Measurements from ENCODE around the gene ITGA1. TPM values are rescaled to one million over a fixed set of nuclear protein-coding genes. Genes with fewer than 3 reads are reported as not detected.

The ITGA1 gene
- polyA plus RNA-seq, 3 donors, result 0.33 to 0.89 (median 0.79) TPM

GRCh38 chr5:52894451-52894850 is 106.7 kb downstream of the ITGA1 start:
- no peak overlapping the region for H2AFZ ChIP-seq (ENCODE audit: insufficient read depth, low read depth, low read length, poor library complexity, severe bottlenecking)
- H3K27ac Mint-ChIP-seq, result no peak overlapping the region
- no peaks in the 10 kb centered on the region for H3K27me3 ChIP-seq (ENCODE audit: control insufficient read depth in 2 of 2, insufficient read depth in 2 of 2, low read length in 2 of 2)
- no peak overlapping the region for H3K4me3 Mint-ChIP-seq
- H3K9me3 ChIP-seq (replicated peaks in 1 of 2; ENCODE audit: control insufficient read depth in 1 of 2, insufficient read depth in 1 of 2, low read length in 2 of 2), result no peaks in the 10 kb centered on the region
- no peak overlapping the region for H3K4me3 ChIP-seq (replicated peaks in 1 of 3; ENCODE audit: low read depth in 2 of 3, low read length in 3 of 3)
- no peaks in the 10 kb centered on the region for H3K9me3 Mint-ChIP-seq
- no peaks in the 10 kb centered on the region for H3K36me3 ChIP-seq (replicated peaks in 1 of 2; ENCODE audit: control insufficient read depth in 1 of 2, insufficient read depth in 2 of 2, low read length in 2 of 2)
- WGBS (ENCODE audit: insufficient coverage), result no CpG with 5 or more reads among the region's 2 CpGs
- DNase-seq, result no peak
- no peak overlapping the region for H3K9ac ChIP-seq (ENCODE audit: insufficient read depth, low read length, poor library complexity, severe bottlenecking)
- no peak overlapping the region for H3K4me2 ChIP-seq (replicated peaks; ENCODE audit: extremely low read depth, low read length, poor library complexity, severe bottlenecking)
- intact Hi-C loops (cut with micrococcal nuclease), result no loop called here
- H3K27ac ChIP-seq (ENCODE audit: low read depth in 1 of 2, low read length in 2 of 2), result no peak overlapping the region
- no peaks in the 10 kb centered on the region for H4K20me1 ChIP-seq (ENCODE audit: insufficient read depth, low read length)
- H3K36me3 Mint-ChIP-seq, result no peaks in the 10 kb centered on the region
- no peaks in the 10 kb centered on the region for H3K79me2 ChIP-seq (ENCODE audit: insufficient read depth, low read length)
- TF ChIP-seq CTCF (IDR thresholded peaks at IDR 0.05), result no peak
- no peaks in the 10 kb centered on the region for H3K4me1 Mint-ChIP-seq
- no peaks in the 10 kb centered on the region for H3K27me3 Mint-ChIP-seq (ENCODE audit: low read depth in 3 of 3)
- H3K4me1 ChIP-seq (ENCODE audit: control insufficient read depth in 1 of 2, insufficient read depth in 2 of 2, low read length in 2 of 2), result no peaks in the 10 kb centered on the region

GRCh38 chr5:52895075-52895474 is 107.4 kb downstream of the ITGA1 start:
- Mint-ChIP-seq H3K27ac (no peak overlapping the region), H3K4me1 (no peaks in the 10 kb centered on the region), H3K9me3 (no peaks in the 10 kb centered on the region), H3K36me3 (no peaks in the 10 kb centered on the region), H3K27me3 (ENCODE audit: low read depth in 3 of 3) (no peaks in the 10 kb centered on the region), H3K4me3 (no peak overlapping the region)
- Histone ChIP-seq H4K20me1 (ENCODE audit: insufficient read depth, low read length) (no peaks in the 10 kb centered on the region), H2AFZ (ENCODE audit: insufficient read depth, low read depth, low read length, poor library complexity, severe bottlenecking) (no peak overlapping the region), H3K4me1 (ENCODE audit: control insufficient read depth in 1 of 2, insufficient read depth in 2 of 2, low read length in 2 of 2) (no peaks in the 10 kb centered on the region), H3K9ac (ENCODE audit: insufficient read depth, low read length, poor library complexity, severe bottlenecking) (no peak overlapping the region), H3K27ac (ENCODE audit: low read depth in 1 of 2, low read length in 2 of 2) (no peak overlapping the region), H3K27me3 (ENCODE audit: control insufficient read depth in 2 of 2, insufficient read depth in 2 of 2, low read length in 2 of 2) (no peaks in the 10 kb centered on the region), H3K36me3 (replicated peaks in 1 of 2; ENCODE audit: control insufficient read depth in 1 of 2, insufficient read depth in 2 of 2, low read length in 2 of 2) (no peaks in the 10 kb centered on the region), H3K4me2 (replicated peaks; ENCODE audit: extremely low read depth, low read length, poor library complexity, severe bottlenecking) (no peak overlapping the region), H3K4me3 (replicated peaks in 1 of 3; ENCODE audit: low read depth in 2 of 3, low read length in 3 of 3) (no peak overlapping the region), H3K79me2 (ENCODE audit: insufficient read depth, low read length) (no peaks in the 10 kb centered on the region), H3K9me3 (replicated peaks in 1 of 2; ENCODE audit: control insufficient read depth in 1 of 2, insufficient read depth in 1 of 2, low read length in 2 of 2) (no peaks in the 10 kb centered on the region)
- TF ChIP-seq CTCF (IDR thresholded peaks at IDR 0.05), result no peak
- intact Hi-C loops (cut with micrococcal nuclease), result no loop called here
- DNase-seq, result no peak
- WGBS (ENCODE audit: insufficient coverage), result no CpG with 5 or more reads among the region's 2 CpGs

Measured in CD14-positive monocyte (primary cell).